HEK293 (cell line): ENCODE data around the gene TMEM183A.

Source experiments
- GFI1B ChIP-seq: fragments of 450-650 bp; formaldehyde crosslinking; IDR thresholded peaks from 2 replicates; pipeline ENCODE4 v1.5.1; 2016; ENCODE audit warnings: missing biosample characterization, missing genetic modification characterization
- GLI2 ChIP-seq: fragments of 450-650 bp; formaldehyde crosslinking; IDR thresholded peaks from 2 replicates; pipeline ENCODE4; 2017; ENCODE audit warnings: missing biosample characterization, missing genetic modification characterization, low read depth, borderline replicate concordance
- HOXA7 ChIP-seq: sonication (generic); formaldehyde crosslinking; IDR thresholded peaks from 2 replicates; pipeline ENCODE4 v1.8.1; 2022; ENCODE audit warnings: missing genetic modification reagents, borderline replicate concordance
- IKZF3 ChIP-seq: fragments of 450-650 bp; IDR thresholded peaks from 2 replicates; pipeline ENCODE4 v1.5.0; 2018; ENCODE audit warnings: missing biosample characterization, mild to moderate bottlenecking, missing genetic modification characterization, moderate library complexity
- KLF9 ChIP-seq: fragments of 450-650 bp; formaldehyde crosslinking; IDR thresholded peaks from 2 replicates; pipeline ENCODE4 v1.5.1; 2016; ENCODE audit warnings: missing biosample characterization, missing genetic modification characterization, low read depth
- REPIN1 ChIP-seq: fragments of 450-650 bp; formaldehyde crosslinking; IDR thresholded peaks from 2 replicates; pipeline ENCODE4 v1.5.1; 2017; ENCODE audit warnings: missing biosample characterization, missing genetic modification characterization, low read depth
- SETDB1 ChIP-seq: IDR thresholded peaks from one replicate; pipeline ENCODE4 v1.6.1; 2017; ENCODE audit warnings: mild to moderate bottlenecking, low read length, moderate library complexity, mixed read lengths; ENCODE audit not compliant: insufficient read length
- YY2 ChIP-seq: fragments of 450-650 bp; formaldehyde crosslinking; IDR thresholded peaks from 2 replicates; pipeline ENCODE4 v1.5.1; 2016; ENCODE audit warnings: missing biosample characterization, missing genetic modification characterization
- ZNF239 ChIP-seq: fragments of 450-650 bp; formaldehyde crosslinking; IDR thresholded peaks from 2 replicates; pipeline ENCODE4 v1.5.1; 2016; ENCODE audit warnings: missing biosample characterization, missing genetic modification characterization
- ZNF248 ChIP-seq: fragments of 450-650 bp; formaldehyde crosslinking; IDR thresholded peaks from 2 replicates; pipeline ENCODE4 v1.5.1; 2017; ENCODE audit warnings: missing biosample characterization, missing genetic modification characterization
- ZNF324 ChIP-seq: fragments of 450-650 bp; formaldehyde crosslinking; IDR thresholded peaks from 2 replicates; pipeline ENCODE4 v1.5.1; 2016; ENCODE audit warnings: missing biosample characterization, missing genetic modification characterization
- ZNF354C ChIP-seq: fragments of 450-650 bp; formaldehyde crosslinking; IDR thresholded peaks from 2 replicates; pipeline ENCODE4 v1.5.1; 2016; ENCODE audit warnings: missing biosample characterization, missing genetic modification characterization, low read depth, borderline replicate concordance
- ZNF501 ChIP-seq: fragments of 450-650 bp; formaldehyde crosslinking; IDR thresholded peaks from 2 replicates; pipeline ENCODE4 v1.5.1; 2016; ENCODE audit warnings: missing biosample characterization, missing genetic modification characterization
- ZNF529 ChIP-seq: fragments of 450-650 bp; formaldehyde crosslinking; IDR thresholded peaks from 2 replicates; pipeline ENCODE4 v1.5.1; 2017; ENCODE audit warnings: missing genetic modification characterization, missing biosample characterization; ENCODE audit not compliant: insufficient replicate concordance
- ZNF544 ChIP-seq: fragments of 450-650 bp; formaldehyde crosslinking; IDR thresholded peaks from 2 replicates; pipeline ENCODE4 v1.5.0; 2017; ENCODE audit warnings: missing biosample characterization, missing genetic modification characterization
- ZNF548 ChIP-seq: fragments of 450-650 bp; formaldehyde crosslinking; IDR thresholded peaks from 2 replicates; pipeline ENCODE4 v1.5.1; 2016; ENCODE audit warnings: missing biosample characterization, missing genetic modification characterization
- ZNF561 ChIP-seq: fragments of 450-650 bp; IDR thresholded peaks from 2 replicates; pipeline ENCODE4 v1.5.1; 2018; ENCODE audit warnings: missing biosample characterization, missing genetic modification characterization, borderline replicate concordance
- ZNF621 ChIP-seq: fragments of 450-650 bp; formaldehyde crosslinking; IDR thresholded peaks from 2 replicates; pipeline ENCODE4 v1.5.1; 2017; ENCODE audit warnings: missing biosample characterization, missing genetic modification characterization
- ZNF624 ChIP-seq: fragments of 450-650 bp; formaldehyde crosslinking; IDR thresholded peaks from 2 replicates; pipeline ENCODE4 v1.5.1; 2017; ENCODE audit warnings: missing biosample characterization, missing genetic modification characterization
- ZNF629 ChIP-seq: fragments of 450-650 bp; formaldehyde crosslinking; IDR thresholded peaks from 2 replicates; pipeline ENCODE4 v1.5.1; 2017; ENCODE audit warnings: missing biosample characterization, missing genetic modification characterization
- ZNF791 ChIP-seq: fragments of 450-650 bp; formaldehyde crosslinking; IDR thresholded peaks from 2 replicates; pipeline ENCODE4 v1.5.1; 2016; ENCODE audit warnings: missing biosample characterization, missing genetic modification characterization
- TF ChIP-seq, protein P1 (sequence below): fragments of 450-650 bp; formaldehyde crosslinking; IDR thresholded peaks from 2 replicates; pipeline ENCODE4 v1.5.1; 2016; ENCODE audit warnings: missing biosample characterization, missing genetic modification characterization, low read depth
- TF ChIP-seq, protein P2 (sequence below): fragments of 450-650 bp; formaldehyde crosslinking; IDR thresholded peaks from 2 replicates; pipeline ENCODE4 v1.5.1; 2016; ENCODE audit warnings: missing biosample characterization, missing genetic modification characterization
- TF ChIP-seq, protein P3 (sequence below): fragments of 450-650 bp; formaldehyde crosslinking; IDR thresholded peaks from 2 replicates; pipeline ENCODE4 v1.5.1; 2016; ENCODE audit warnings: missing biosample characterization, missing genetic modification characterization
- TF ChIP-seq, protein P4 (sequence below): sonication (generic); formaldehyde crosslinking; IDR thresholded peaks from 2 replicates; pipeline ENCODE4 v1.8.1; 2022; ENCODE audit warnings: mild to moderate bottlenecking, moderate library complexity, missing genetic modification reagents
- TF ChIP-seq, protein P5 (sequence below): fragments of 450-650 bp; formaldehyde crosslinking; IDR thresholded peaks from 2 replicates; pipeline ENCODE4 v1.5.1; 2017; ENCODE audit warnings: missing biosample characterization, missing genetic modification characterization
- TF ChIP-seq, protein P6 (sequence below): fragments of 450-650 bp; formaldehyde crosslinking; IDR thresholded peaks from 2 replicates; pipeline ENCODE4 v1.5.1; 2016; ENCODE audit warnings: missing biosample characterization, missing genetic modification characterization
- TF ChIP-seq, protein P7 (sequence below): fragments of 450-650 bp; formaldehyde crosslinking; IDR thresholded peaks from 2 replicates; pipeline ENCODE4 v1.5.1; 2017; ENCODE audit warnings: missing biosample characterization, missing genetic modification characterization
- TF ChIP-seq, protein P8 (sequence below): fragments of 450-650 bp; formaldehyde crosslinking; IDR thresholded peaks from 2 replicates; pipeline ENCODE4 v1.5.1; 2016; ENCODE audit warnings: missing biosample characterization, missing genetic modification characterization

TMEM183A gene

DNA sequence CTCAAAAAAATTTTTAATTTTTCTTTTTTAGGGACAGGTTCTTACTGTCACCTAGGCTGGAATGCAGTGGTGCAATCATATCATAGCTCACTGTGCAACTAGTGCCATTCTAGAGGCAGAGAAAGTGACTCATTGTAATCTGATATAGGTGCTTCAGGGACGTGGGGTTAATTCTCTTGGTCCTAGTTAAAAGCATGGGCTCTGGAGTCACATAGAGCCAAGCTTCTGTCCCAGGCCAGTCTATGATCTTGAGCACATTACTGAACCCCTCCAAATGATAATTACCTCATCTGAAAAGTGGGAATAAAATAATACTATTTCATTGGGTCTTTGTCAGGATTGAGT is 47.9 kb upstream of the TMEM183A start (continued):
- TF ChIP-seq, protein P1, sequence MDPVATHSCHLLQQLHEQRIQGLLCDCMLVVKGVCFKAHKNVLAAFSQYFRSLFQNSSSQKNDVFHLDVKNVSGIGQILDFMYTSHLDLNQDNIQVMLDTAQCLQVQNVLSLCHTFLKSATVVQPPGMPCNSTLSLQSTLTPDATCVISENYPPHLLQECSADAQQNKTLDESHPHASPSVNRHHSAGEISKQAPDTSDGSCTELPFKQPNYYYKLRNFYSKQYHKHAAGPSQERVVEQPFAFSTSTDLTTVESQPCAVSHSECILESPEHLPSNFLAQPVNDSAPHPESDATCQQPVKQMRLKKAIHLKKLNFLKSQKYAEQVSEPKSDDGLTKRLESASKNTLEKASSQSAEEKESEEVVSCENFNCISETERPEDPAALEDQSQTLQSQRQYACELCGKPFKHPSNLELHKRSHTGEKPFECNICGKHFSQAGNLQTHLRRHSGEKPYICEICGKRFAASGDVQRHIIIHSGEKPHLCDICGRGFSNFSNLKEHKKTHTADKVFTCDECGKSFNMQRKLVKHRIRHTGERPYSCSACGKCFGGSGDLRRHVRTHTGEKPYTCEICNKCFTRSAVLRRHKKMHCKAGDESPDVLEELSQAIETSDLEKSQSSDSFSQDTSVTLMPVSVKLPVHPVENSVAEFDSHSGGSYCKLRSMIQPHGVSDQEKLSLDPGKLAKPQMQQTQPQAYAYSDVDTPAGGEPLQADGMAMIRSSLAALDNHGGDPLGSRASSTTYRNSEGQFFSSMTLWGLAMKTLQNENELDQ (tag by site-specific recombination), result no peak
- no peak for TF ChIP-seq ZNF791
- no peak for TF ChIP-seq ZNF548
- no peak for TF ChIP-seq ZNF561 (tag by site-specific recombination)
- TF ChIP-seq, protein P2, sequence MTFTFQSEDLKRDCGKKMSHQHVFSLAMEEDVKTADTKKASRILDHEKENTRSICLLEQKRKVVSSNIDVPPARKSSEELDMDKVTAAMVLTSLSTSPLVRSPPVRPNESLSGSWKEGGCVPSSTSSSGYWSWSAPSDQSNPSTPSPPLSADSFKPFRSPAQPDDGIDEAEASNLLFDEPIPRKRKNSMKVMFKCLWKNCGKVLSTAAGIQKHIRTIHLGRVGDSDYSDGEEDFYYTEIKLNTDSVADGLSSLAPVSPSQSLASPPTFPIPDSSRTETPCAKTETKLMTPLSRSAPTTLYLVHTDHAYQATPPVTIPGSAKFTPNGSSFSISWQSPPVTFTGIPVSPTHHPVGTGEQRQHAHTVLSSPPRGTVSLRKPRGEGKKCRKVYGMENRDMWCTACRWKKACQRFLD (tag by site-specific recombination), result no peak
- TF ChIP-seq HOXA7 (CRISPR knock-in tag), result no peak
- TF ChIP-seq, protein P3, sequence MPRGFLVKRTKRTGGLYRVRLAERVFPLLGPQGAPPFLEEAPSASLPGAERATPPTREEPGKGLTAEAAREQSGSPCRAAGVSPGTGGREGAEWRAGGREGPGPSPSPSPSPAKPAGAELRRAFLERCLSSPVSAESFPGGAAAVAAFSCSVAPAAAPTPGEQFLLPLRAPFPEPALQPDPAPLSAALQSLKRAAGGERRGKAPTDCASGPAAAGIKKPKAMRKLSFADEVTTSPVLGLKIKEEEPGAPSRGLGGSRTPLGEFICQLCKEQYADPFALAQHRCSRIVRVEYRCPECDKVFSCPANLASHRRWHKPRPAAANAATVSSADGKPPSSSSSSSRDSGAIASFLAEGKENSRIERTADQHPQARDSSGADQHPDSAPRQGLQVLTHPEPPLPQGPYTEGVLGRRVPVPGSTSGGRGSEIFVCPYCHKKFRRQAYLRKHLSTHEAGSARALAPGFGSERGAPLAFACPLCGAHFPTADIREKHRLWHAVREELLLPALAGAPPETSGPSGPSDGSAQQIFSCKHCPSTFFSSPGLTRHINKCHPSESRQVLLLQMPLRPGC (tag by site-specific recombination), result peak; percentile 58; the same call in 1 of the 2 replicates
- TF ChIP-seq YY2, result no peak
- TF ChIP-seq ZNF239 (tag by site-specific recombination), result no peak
- no peak for TF ChIP-seq ZNF529
- no peak for TF ChIP-seq GLI2 (tag by site-specific recombination)
- TF ChIP-seq, protein P4, sequence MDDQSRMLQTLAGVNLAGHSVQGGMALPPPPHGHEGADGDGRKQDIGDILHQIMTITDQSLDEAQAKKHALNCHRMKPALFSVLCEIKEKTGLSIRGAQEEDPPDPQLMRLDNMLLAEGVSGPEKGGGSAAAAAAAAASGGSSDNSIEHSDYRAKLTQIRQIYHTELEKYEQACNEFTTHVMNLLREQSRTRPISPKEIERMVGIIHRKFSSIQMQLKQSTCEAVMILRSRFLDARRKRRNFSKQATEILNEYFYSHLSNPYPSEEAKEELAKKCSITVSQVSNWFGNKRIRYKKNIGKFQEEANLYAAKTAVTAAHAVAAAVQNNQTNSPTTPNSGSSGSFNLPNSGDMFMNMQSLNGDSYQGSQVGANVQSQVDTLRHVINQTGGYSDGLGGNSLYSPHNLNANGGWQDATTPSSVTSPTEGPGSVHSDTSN (CRISPR knock-in tag), result no peak
- no peak for TF ChIP-seq ZNF354C (tag by site-specific recombination)
- 0 out of 2 replicates have a peak, but pooled peaks have one; percentile 16 for TF ChIP-seq ZNF501 (tag by site-specific recombination)
- TF ChIP-seq, protein P5, sequence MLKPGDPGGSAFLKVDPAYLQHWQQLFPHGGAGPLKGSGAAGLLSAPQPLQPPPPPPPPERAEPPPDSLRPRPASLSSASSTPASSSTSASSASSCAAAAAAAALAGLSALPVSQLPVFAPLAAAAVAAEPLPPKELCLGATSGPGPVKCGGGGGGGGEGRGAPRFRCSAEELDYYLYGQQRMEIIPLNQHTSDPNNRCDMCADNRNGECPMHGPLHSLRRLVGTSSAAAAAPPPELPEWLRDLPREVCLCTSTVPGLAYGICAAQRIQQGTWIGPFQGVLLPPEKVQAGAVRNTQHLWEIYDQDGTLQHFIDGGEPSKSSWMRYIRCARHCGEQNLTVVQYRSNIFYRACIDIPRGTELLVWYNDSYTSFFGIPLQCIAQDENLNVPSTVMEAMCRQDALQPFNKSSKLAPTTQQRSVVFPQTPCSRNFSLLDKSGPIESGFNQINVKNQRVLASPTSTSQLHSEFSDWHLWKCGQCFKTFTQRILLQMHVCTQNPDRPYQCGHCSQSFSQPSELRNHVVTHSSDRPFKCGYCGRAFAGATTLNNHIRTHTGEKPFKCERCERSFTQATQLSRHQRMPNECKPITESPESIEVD (tag by site-specific recombination), result peak; percentile 50; the same call in 1 of the 2 replicates
- no peak for TF ChIP-seq ZNF624 (tag by site-specific recombination)
- TF ChIP-seq REPIN1 (tag by site-specific recombination), result no peak
- 0 out of 2 replicates have a peak, but pooled peaks have one; percentile 53 for TF ChIP-seq IKZF3 (tag by site-specific recombination)
- TF ChIP-seq ZNF544 (tag by site-specific recombination), result no peak
- no peak for TF ChIP-seq SETDB1
- TF ChIP-seq, protein P6, sequence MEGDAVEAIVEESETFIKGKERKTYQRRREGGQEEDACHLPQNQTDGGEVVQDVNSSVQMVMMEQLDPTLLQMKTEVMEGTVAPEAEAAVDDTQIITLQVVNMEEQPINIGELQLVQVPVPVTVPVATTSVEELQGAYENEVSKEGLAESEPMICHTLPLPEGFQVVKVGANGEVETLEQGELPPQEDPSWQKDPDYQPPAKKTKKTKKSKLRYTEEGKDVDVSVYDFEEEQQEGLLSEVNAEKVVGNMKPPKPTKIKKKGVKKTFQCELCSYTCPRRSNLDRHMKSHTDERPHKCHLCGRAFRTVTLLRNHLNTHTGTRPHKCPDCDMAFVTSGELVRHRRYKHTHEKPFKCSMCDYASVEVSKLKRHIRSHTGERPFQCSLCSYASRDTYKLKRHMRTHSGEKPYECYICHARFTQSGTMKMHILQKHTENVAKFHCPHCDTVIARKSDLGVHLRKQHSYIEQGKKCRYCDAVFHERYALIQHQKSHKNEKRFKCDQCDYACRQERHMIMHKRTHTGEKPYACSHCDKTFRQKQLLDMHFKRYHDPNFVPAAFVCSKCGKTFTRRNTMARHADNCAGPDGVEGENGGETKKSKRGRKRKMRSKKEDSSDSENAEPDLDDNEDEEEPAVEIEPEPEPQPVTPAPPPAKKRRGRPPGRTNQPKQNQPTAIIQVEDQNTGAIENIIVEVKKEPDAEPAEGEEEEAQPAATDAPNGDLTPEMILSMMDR (tag by site-specific recombination), result no peak
- 0 out of 2 replicates have a peak, but pooled peaks have one; percentile 27 for TF ChIP-seq ZNF324
- no peak for TF ChIP-seq ZNF621 (tag by site-specific recombination)
- TF ChIP-seq, protein P7, sequence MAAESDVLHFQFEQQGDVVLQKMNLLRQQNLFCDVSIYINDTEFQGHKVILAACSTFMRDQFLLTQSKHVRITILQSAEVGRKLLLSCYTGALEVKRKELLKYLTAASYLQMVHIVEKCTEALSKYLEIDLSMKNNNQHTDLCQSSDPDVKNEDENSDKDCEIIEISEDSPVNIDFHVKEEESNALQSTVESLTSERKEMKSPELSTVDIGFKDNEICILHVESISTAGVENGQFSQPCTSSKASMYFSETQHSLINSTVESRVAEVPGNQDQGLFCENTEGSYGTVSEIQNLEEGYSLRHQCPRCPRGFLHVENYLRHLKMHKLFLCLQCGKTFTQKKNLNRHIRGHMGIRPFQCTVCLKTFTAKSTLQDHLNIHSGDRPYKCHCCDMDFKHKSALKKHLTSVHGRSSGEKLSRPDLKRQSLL, result peak; percentile 99
- TF ChIP-seq GFI1B (tag by site-specific recombination), result no peak
- TF ChIP-seq ZNF248 (tag by site-specific recombination), result no peak
- peak; percentile 79 for TF ChIP-seq ZNF629 (tag by site-specific recombination)
- no peak for TF ChIP-seq KLF9 (tag by site-specific recombination)
- TF ChIP-seq, protein P8, sequence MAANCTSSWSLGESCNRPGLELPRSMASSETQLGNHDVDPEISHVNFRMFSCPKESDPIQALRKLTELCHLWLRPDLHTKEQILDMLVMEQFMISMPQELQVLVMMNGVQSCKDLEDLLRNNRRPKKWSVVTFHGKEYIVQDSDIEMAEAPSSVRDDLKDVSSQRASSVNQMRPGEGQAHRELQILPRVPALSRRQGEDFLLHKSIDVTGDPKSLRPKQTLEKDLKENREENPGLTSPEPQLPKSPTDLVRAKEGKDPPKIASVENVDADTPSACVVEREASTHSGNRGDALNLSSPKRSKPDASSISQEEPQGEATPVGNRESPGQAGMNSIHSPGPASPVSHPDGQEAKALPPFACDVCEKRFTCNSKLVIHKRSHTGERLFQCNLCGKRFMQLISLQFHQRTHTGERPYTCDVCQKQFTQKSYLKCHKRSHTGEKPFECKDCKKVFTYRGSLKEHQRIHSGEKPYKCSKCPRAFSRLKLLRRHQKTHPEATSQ (tag by site-specific recombination), result no peak
